H1 (cell line): ENCODE data around the gene TSPAN8. TPM values are rescaled to one million over a fixed set of nuclear protein-coding genes. Genes with fewer than 3 reads are reported as not detected.

ENCODE experiments used
- CTCF ChIA-PET: fragments of 300-600 bp; sonication (Branson Sonifier 250); formaldehyde crosslinking; loops from one replicate; lab custom pipeline; 2021; ENCODE audit not compliant: partially characterized antibody; lab: Charles Lee
- POLR2A ChIA-PET: fragments of 300-600 bp; sonication (Branson Sonifier 250); formaldehyde crosslinking; loops from one replicate; lab custom pipeline; 2021; ENCODE audit warnings: inconsistent platforms; ENCODE audit not compliant: partially characterized antibody; lab: Charles Lee
- DNase-seq, 2 experiments: peaks; one replicate each; pipeline versions ENCODE4 v3.0.0 to v3.0.0-alpha.2; 2010 to 2022; ENCODE audit warnings: low spot score in 2 of 2, low read depth in 1 of 2, mixed read lengths in 1 of 2
- FAIRE-seq: peaks from 2 replicates; lab custom pipeline; 2011; peaks lifted over from hg19 to GRCh38; lab: Jason Lieb, UNC
- H2AFZ ChIP-seq: 2 replicates; pipeline ENCODE4 v1.8.1; 2012; ENCODE audit warnings: low read length, inconsistent platforms
- H2AK5ac ChIP-seq: 2 replicates; pipeline ENCODE4 v1.6.1; 2013; ENCODE audit warnings: low read depth, low read length
- H2BK120ac ChIP-seq: replicated peaks from 2 replicates; pipeline ENCODE3; 2013; ENCODE audit warnings: low read depth, low read length, inconsistent platforms
- H2BK12ac ChIP-seq: 2 replicates; pipeline ENCODE4 v1.6.1; 2013; ENCODE audit warnings: low read depth, low read length
- H2BK15ac ChIP-seq: 2 replicates; pipeline ENCODE4 v1.6.1; 2013; ENCODE audit warnings: low read length
- H2BK20ac ChIP-seq: 2 replicates; pipeline ENCODE4 v1.6.1; 2013; ENCODE audit warnings: low read length
- H2BK5ac ChIP-seq: 2 replicates; pipeline ENCODE4 v1.6.1; 2013; ENCODE audit warnings: low read depth, low read length
- H3K14ac ChIP-seq: 2 replicates; pipeline ENCODE4 v1.6.1; 2013; ENCODE audit warnings: inconsistent platforms; ENCODE audit not compliant: insufficient read length
- H3K18ac ChIP-seq: 2 replicates; pipeline ENCODE4 v1.6.1; 2013; ENCODE audit warnings: low read length; ENCODE audit errors: extremely low read depth
- H3K23ac ChIP-seq: 2 replicates; pipeline ENCODE4 v1.6.1; 2013; ENCODE audit warnings: inconsistent platforms; ENCODE audit not compliant: insufficient read length
- H3K23me2 ChIP-seq: 2 replicates; pipeline ENCODE4 v1.6.1; 2013; ENCODE audit warnings: low read depth, low read length
- H3K27ac ChIP-seq: 2 replicates; pipeline ENCODE4 v1.6.1; 2011; ENCODE audit warnings: low read depth, low read length, inconsistent platforms
- H3K27me3 ChIP-seq, 4 experiments: replicated peaks in 1 of 4; 1 replicate in 1 of 4; 2 replicates in 3 of 4; pipeline versions ENCODE4 v1.6.1 to v1.8.1; 2011 to 2013; ENCODE audit warnings: low read length in 3 of 4, mild to moderate bottlenecking in 3 of 4, inconsistent platforms in 2 of 4, mixed read lengths in 2 of 4, moderate library complexity in 1 of 4; ENCODE audit not compliant: control insufficient read depth in 3 of 4, insufficient read depth in 3 of 4; ENCODE audit errors: extremely low read depth in 1 of 4
- H3K36me3 ChIP-seq, 4 experiments: 2 replicates each; pipeline versions ENCODE4 v1.6.1 to v1.8.1; 2011 to 2013; ENCODE audit warnings: mild to moderate bottlenecking in 4 of 4, low read length in 3 of 4, moderate library complexity in 2 of 4, control low read depth in 1 of 4, inconsistent platforms in 1 of 4; ENCODE audit not compliant: insufficient read depth in 4 of 4, control insufficient read depth in 2 of 4
- H3K4ac ChIP-seq: replicated peaks from 2 replicates; pipeline ENCODE3; 2013; ENCODE audit warnings: low read length, low read depth, mixed read lengths, inconsistent platforms; ENCODE audit not compliant: insufficient read length
- H3K4me1 ChIP-seq, 4 experiments: replicated peaks in 1 of 4; 1 replicate in 1 of 4; 2 replicates in 3 of 4; pipeline versions ENCODE4 v1.6.1 to v1.8.1; 2011 to 2013; ENCODE audit warnings: low read length in 3 of 4, inconsistent platforms in 2 of 4, mixed read lengths in 1 of 4; ENCODE audit not compliant: insufficient read depth in 4 of 4, control insufficient read depth in 3 of 4
- H3K4me2 ChIP-seq, 2 experiments: 2 replicates each; pipeline versions ENCODE4 v1.6.1 to v1.8.1; 2011 to 2013; ENCODE audit warnings: low read depth in 2 of 2, low read length in 2 of 2, control low read depth in 1 of 2, inconsistent platforms in 1 of 2, mild to moderate bottlenecking in 1 of 2; ENCODE audit not compliant: insufficient read depth in 1 of 2
- H3K4me3 ChIP-seq, 4 experiments: fragments of 200-600, 300-600 bp in 1 of 4; sonication (generic), shearing (Covaris generic), sonication (Bioruptor Twin) in 1 of 4; 2 replicates each; pipeline versions ENCODE4 v1.5.1 to v1.8.1; 2011 to 2016; ENCODE audit warnings: low read length in 4 of 4, low read depth in 3 of 4, control low read depth in 2 of 4, inconsistent platforms in 2 of 4, mild to moderate bottlenecking in 2 of 4, mixed read lengths in 1 of 4, moderate library complexity in 1 of 4; ENCODE audit not compliant: insufficient read depth in 2 of 4; ENCODE audit errors: extremely low read depth in 1 of 4
- H3K56ac ChIP-seq: replicated peaks from 2 replicates; pipeline ENCODE3; 2013; ENCODE audit warnings: low read depth, mild to moderate bottlenecking, mixed read lengths, low read length, inconsistent platforms; ENCODE audit not compliant: insufficient read length
- H3K79me1 ChIP-seq: 2 replicates; pipeline ENCODE4 v1.6.1; 2013; ENCODE audit warnings: low read depth, low read length, control low read depth
- H3K79me2 ChIP-seq, 2 experiments: 2 replicates each; pipeline versions ENCODE4 v1.6.1 to v1.8.1; 2012 to 2013; ENCODE audit warnings: low read length in 2 of 2, mild to moderate bottlenecking in 2 of 2, inconsistent platforms in 1 of 2; ENCODE audit not compliant: insufficient read depth in 2 of 2, control insufficient read depth in 1 of 2
- H3K9ac ChIP-seq, 4 experiments: replicated peaks in 1 of 4; 1 replicate in 1 of 4; 2 replicates in 3 of 4; pipeline versions ENCODE4 v1.6.1 to v1.8.1; 2011 to 2013; ENCODE audit warnings: low read depth in 3 of 4, low read length in 3 of 4, control low read depth in 2 of 4, mild to moderate bottlenecking in 2 of 4, moderate library complexity in 2 of 4, inconsistent platforms in 1 of 4; ENCODE audit errors: extremely low read depth in 1 of 4
- H3K9me3 ChIP-seq, 2 experiments: 2 replicates each; pipeline versions ENCODE4 v1.6.1 to v1.8.1; 2012 to 2013; ENCODE audit warnings: mild to moderate bottlenecking in 2 of 2, moderate library complexity in 2 of 2, control low read depth in 1 of 2, inconsistent platforms in 1 of 2, low read depth in 1 of 2, low read length in 1 of 2, mixed read lengths in 1 of 2; ENCODE audit not compliant: insufficient read depth in 2 of 2
- H4K20me1 ChIP-seq, 2 experiments: replicated peaks in 1 of 2; 2 replicates each; pipeline versions ENCODE3 to v1.8.1; 2011 to 2013; ENCODE audit warnings: inconsistent platforms in 2 of 2, low read length in 2 of 2, mild to moderate bottlenecking in 1 of 2; ENCODE audit not compliant: insufficient read depth in 2 of 2, control insufficient read depth in 1 of 2
- H4K5ac ChIP-seq: 2 replicates; pipeline ENCODE4 v1.6.1; 2013; ENCODE audit warnings: low read length, low read depth, mixed read lengths, inconsistent platforms; ENCODE audit not compliant: insufficient read length
- H4K8ac ChIP-seq: 2 replicates; pipeline ENCODE4 v1.8.0; 2013; ENCODE audit warnings: mild to moderate bottlenecking, moderate library complexity, low read length, inconsistent platforms; ENCODE audit not compliant: insufficient read depth; ENCODE audit errors: extremely low read depth
- H4K91ac ChIP-seq: replicated peaks from 2 replicates; pipeline ENCODE3; 2013; ENCODE audit warnings: low read length, mixed read lengths, inconsistent platforms; ENCODE audit not compliant: insufficient read length
- BCL11A ChIP-seq, 2 experiments: IDR thresholded peaks; one replicate each; pipeline ENCODE4 v1.6.1; 2011; ENCODE audit warnings: low read depth in 2 of 2, low read length in 2 of 2, mild to moderate bottlenecking in 2 of 2
- BRCA1 ChIP-seq: IDR thresholded peaks from 2 replicates; pipeline ENCODE4 v1.6.1; 2012; ENCODE audit warnings: low read depth, low read length, improper control_type of control experiment
- CBX5 ChIP-seq: fragments of 300-800, 300-1000 bp; sonication (generic); IDR thresholded peaks from 2 replicates; pipeline ENCODE4 v1.7.1; 2016; ENCODE audit warnings: antibody characterized with exemption, low read length, low read depth
- CBX8 ChIP-seq: fragments of 300-800, 300-1000 bp; sonication (generic); IDR thresholded peaks from 2 replicates; pipeline ENCODE4 v1.7.1; 2016; ENCODE audit warnings: low read depth, low read length, borderline replicate concordance
- CHD1 ChIP-seq: IDR thresholded peaks from 2 replicates; pipeline ENCODE4 v1.6.1; 2012; ENCODE audit warnings: low read depth, low read length, improper control_type of control experiment
- CHD2 ChIP-seq: IDR thresholded peaks from 2 replicates; pipeline ENCODE4 v1.6.1; 2012; ENCODE audit warnings: low read length, improper control_type of control experiment
- GABPA ChIP-seq: IDR thresholded peaks from 2 replicates; pipeline ENCODE4 v1.6.1; 2011; ENCODE audit warnings: mild to moderate bottlenecking, low read length, moderate library complexity, borderline replicate concordance; ENCODE audit not compliant: insufficient read depth
- HDAC6 ChIP-seq: IDR thresholded peaks from one replicate; pipeline ENCODE4 v1.7.1; 2012; ENCODE audit warnings: low read depth, mild to moderate bottlenecking, inconsistent platforms, low read length, moderate library complexity
- KDM4A ChIP-seq: IDR thresholded peaks from one replicate; pipeline ENCODE4 v1.7.1; 2012; ENCODE audit warnings: low read depth, mild to moderate bottlenecking, moderate library complexity, low read length, inconsistent platforms; ENCODE audit not compliant: severe bottlenecking
- NRF1 ChIP-seq: IDR thresholded peaks from 2 replicates; pipeline ENCODE4 v1.6.1; 2011; ENCODE audit warnings: mild to moderate bottlenecking, low read depth, low read length, improper control_type of control experiment
- PHF8 ChIP-seq: fragments of 200-600 bp; sonication (generic); conservative IDR thresholded peaks from 2 replicates; pipeline ENCODE4 v1.7.1; 2012; ENCODE audit warnings: low read depth, mild to moderate bottlenecking, inconsistent platforms, low read length, moderate library complexity
- POLR2A ChIP-seq, 2 experiments: IDR thresholded peaks; 1 replicate in 1 of 2; 2 replicates in 1 of 2; pipeline ENCODE4 v1.6.1; 2011; ENCODE audit warnings: low read depth in 2 of 2, low read length in 2 of 2, mild to moderate bottlenecking in 2 of 2; ENCODE audit errors: control extremely low read depth in 1 of 2
- SIRT6 ChIP-seq: IDR thresholded peaks from one replicate; pipeline ENCODE4 v1.7.1; 2012; ENCODE audit warnings: low read length, inconsistent platforms
- TEAD4 ChIP-seq: IDR thresholded peaks from 2 replicates; pipeline ENCODE4 v1.6.1; 2012; ENCODE audit warnings: low read depth, low read length, inconsistent platforms, mixed read lengths
- YY1 ChIP-seq: IDR thresholded peaks from 2 replicates; pipeline ENCODE4 v1.6.1; 2011; ENCODE audit warnings: low read depth, mild to moderate bottlenecking, low read length
- ZNF274 ChIP-seq: IDR thresholded peaks from 2 replicates; pipeline ENCODE4 v1.7.0; 2012; ENCODE audit warnings: low read length, borderline replicate concordance; ENCODE audit errors: extremely low read depth
- polyA plus RNA-seq, 7 experiments: library from polyadenylated mRNA; depleted of rRNA in 3 of 7; stranded (reverse) in 5 of 7; unstranded in 2 of 7; fragments of >200 nt in 5 of 7; fragments of 200-250 nt in 2 of 7; gene quantifications; 1 replicate in 5 of 7; 2 replicates in 1 of 7; 4 replicates in 1 of 7; pipeline versions ENCODE4 v1.2.1 to v1.2.3, GENCODE V29; 2011 to 2013; ENCODE audit warnings: missing spikeins in 2 of 7, mixed read lengths in 2 of 7
- total RNA-seq: library from RNA; stranded (reverse); fragmentation: NEBNext Ultra II Directional; extraction: Animal tissue kit (Norgen Biotek cat#: 25700); gene quantifications from 2 replicates; pipeline ENCODE4 v1.2.1, GENCODE V29; 2021
- TF ChIP-seq, protein P1 (sequence below): IDR thresholded peaks from 2 replicates; pipeline ENCODE4 v1.6.1; 2011; ENCODE audit warnings: low read depth, mild to moderate bottlenecking, low read length; ENCODE audit not compliant: insufficient read depth

TSPAN8 gene
- total and polyA plus RNA-seq, 2 of the 8 experiments (the other 6 are each of a cell fraction or from before 2014, with no cell fraction given): not detected

DNA sequence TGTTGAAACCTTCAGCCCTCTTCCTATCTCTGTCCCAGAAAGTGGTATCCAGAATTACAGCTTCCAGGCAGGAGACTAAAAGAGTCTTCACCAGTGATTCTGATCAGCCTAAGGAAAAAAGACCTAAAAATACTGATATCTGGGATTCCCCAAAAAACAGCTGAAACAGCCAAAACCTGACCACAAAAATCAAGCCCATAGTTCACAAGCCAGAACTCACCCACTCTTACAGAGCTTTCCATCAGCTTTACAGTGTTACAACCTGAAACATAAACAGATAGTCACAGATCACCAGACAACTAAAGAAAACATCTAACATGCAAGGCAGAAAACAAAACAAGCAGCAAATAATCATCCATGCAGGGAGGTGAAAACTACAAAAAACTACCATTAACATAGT lies 26.0 kb upstream of the TSPAN8 start:
- no peak overlapping the region for H4K91ac ChIP-seq
- H3K18ac ChIP-seq: no peak overlapping the region
- no peaks in the 10 kb centered on the region for H3K79me2 ChIP-seq
- H3K4me1 ChIP-seq: peaks cover 0 to 2% (median 0%) of the 10 kb centered on the region in 4 experiments; a peak in 3 of 7 replicates
- no peak overlapping the region for H4K8ac ChIP-seq
- no peak overlapping the region for H2BK12ac ChIP-seq
- H3K14ac ChIP-seq: no peak overlapping the region
- no peak overlapping the region for H3K27ac ChIP-seq
- H3K4ac ChIP-seq: no peak overlapping the region
- H3K27me3 ChIP-seq: peaks cover 0 to 1% (median 0%) of the 10 kb centered on the region in 4 experiments; a peak in 1 of 7 replicates
- no peak overlapping the region for H2BK5ac ChIP-seq
- FAIRE-seq: no peak
- H3K23ac ChIP-seq: no peak overlapping the region
- no peaks in the 10 kb centered on the region for H3K9me3 ChIP-seq
- H3K36me3 ChIP-seq: no peaks in the 10 kb centered on the region
- H2AK5ac ChIP-seq: no peak overlapping the region
- ChIA-PET CTCF (interaction anchor here (0.9 kb wide), 1 partner anchor 68 kb away, joined by 3 read pairs; no protein-coding TSS in a partner anchor), POLR2A (no interaction called here)
- no peaks in the 10 kb centered on the region for H3K23me2 ChIP-seq
- H3K79me1 ChIP-seq: no peaks in the 10 kb centered on the region
- H2BK15ac ChIP-seq: no peak overlapping the region
- H4K5ac ChIP-seq: no peak overlapping the region
- H2AFZ ChIP-seq: no peak overlapping the region
- H3K4me3 ChIP-seq: no peak overlapping the region
- no peak overlapping the region for H3K9ac ChIP-seq
- H3K56ac ChIP-seq: no peak overlapping the region
- no peak overlapping the region for H2BK120ac ChIP-seq
- DNase-seq: no peak
- no peak overlapping the region for H3K4me2 ChIP-seq
- H4K20me1 ChIP-seq: no peaks in the 10 kb centered on the region
- H2BK20ac ChIP-seq: no peak overlapping the region
- TF ChIP-seq BCL11A (IDR thresholded peaks at IDR 0.05; ENCODE audit: low read depth in 2 of 2, low read length in 2 of 2) (no peak), TEAD4 (no peak), CHD1 (no peak), BRCA1 (no peak), POLR2A (IDR thresholded peaks at IDR 0.05; ENCODE audit: control extremely low read depth in 1 of 2, low read depth in 2 of 2, low read length in 2 of 2) (no peak), PHF8 (no peak), CBX8 (no peak), CBX5 (no peak), SIRT6 (no peak), ZNF274 (no peak), KDM4A (no peak), YY1 (no peak), CHD2 (no peak), NRF1 (no peak), HDAC6 (no peak), GABPA (no peak)
- TF ChIP-seq, protein P1, sequence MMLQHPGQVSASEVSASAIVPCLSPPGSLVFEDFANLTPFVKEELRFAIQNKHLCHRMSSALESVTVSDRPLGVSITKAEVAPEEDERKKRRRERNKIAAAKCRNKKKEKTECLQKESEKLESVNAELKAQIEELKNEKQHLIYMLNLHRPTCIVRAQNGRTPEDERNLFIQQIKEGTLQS: no peak
